IMR-90 (cell line): ENCODE data around the gene KLKB1. TPM values are rescaled to one million over a fixed set of nuclear protein-coding genes. Genes with fewer than 3 reads are reported as not detected.

Source experiments
- ATAC-seq: fragments of 200-7000 bp; cut with Tn5 transposase; 2 replicates; pipeline ENCODE4 v1.9.1; 2020; ENCODE audit warnings: low read depth, mild to moderate bottlenecking, moderate library complexity
- BruUV-seq: library from RNA; stranded (reverse); fragments of 400-500 nt; replicated peaks from 2 replicates; lab custom pipeline; 2021; lab: Mats Ljungman, UMichigan
- CTCF ChIA-PET: fragments of 300-600 bp; formaldehyde crosslinking; extraction: SDS; loops from one replicate; lab custom pipeline; 2021; ENCODE audit warnings: antibody characterized with exemption; lab: Yijun Ruan, JAX
- POLR2A ChIA-PET: fragments of 300-600 bp; sonication (Branson Sonifier 250); formaldehyde crosslinking; loops from one replicate; lab custom pipeline; 2022; ENCODE audit warnings: antibody characterized with exemption; ENCODE audit not compliant: unreplicated experiment; lab: Charles Lee
- DNase-seq: peaks from one replicate; pipeline ENCODE4 v3.0.0; 2013
- H2AFZ ChIP-seq: replicated peaks from 2 replicates; pipeline ENCODE3; 2013; ENCODE audit warnings: low read length, mild to moderate bottlenecking; ENCODE audit not compliant: poor library complexity
- H2AK5ac ChIP-seq: 2 replicates; pipeline ENCODE4 v1.6.1; 2013; ENCODE audit warnings: low read depth, low read length, inconsistent platforms
- H2AK9ac ChIP-seq: replicated peaks from 2 replicates; pipeline ENCODE3; 2013; ENCODE audit warnings: mild to moderate bottlenecking, low read depth, low read length, moderate library complexity; ENCODE audit not compliant: poor library complexity
- H2BK120ac ChIP-seq: 2 replicates; pipeline ENCODE4 v1.6.1; 2013; ENCODE audit warnings: low read depth, low read length, inconsistent platforms
- H2BK15ac ChIP-seq: 3 replicates; pipeline ENCODE4 v1.6.1; 2013; ENCODE audit warnings: low read depth, low read length, inconsistent platforms
- H2BK20ac ChIP-seq: 2 replicates; pipeline ENCODE4 v1.6.1; 2013; ENCODE audit warnings: low read depth, mild to moderate bottlenecking, inconsistent platforms, low read length, moderate library complexity
- H2BK5ac ChIP-seq: 2 replicates; pipeline ENCODE4 v1.6.1; 2013; ENCODE audit warnings: mild to moderate bottlenecking, low read depth, low read length, inconsistent platforms; ENCODE audit not compliant: poor library complexity, severe bottlenecking
- H3K14ac ChIP-seq: replicated peaks from 2 replicates; pipeline ENCODE4 v1.6.1; 2013; ENCODE audit warnings: low read depth, low read length, inconsistent platforms
- H3K18ac ChIP-seq: 2 replicates; pipeline ENCODE4 v1.6.1; 2013; ENCODE audit warnings: low read depth, low read length, control low read depth
- H3K23ac ChIP-seq: 2 replicates; pipeline ENCODE4 v1.6.1; 2013; ENCODE audit warnings: low read depth, low read length, inconsistent platforms
- H3K27ac ChIP-seq: 2 replicates; pipeline ENCODE4 v1.5.1; 2013; ENCODE audit warnings: mild to moderate bottlenecking, control low read depth, low read length; ENCODE audit not compliant: insufficient read depth
- H3K27me3 ChIP-seq: 2 replicates; pipeline ENCODE4 v1.6.1; 2013; ENCODE audit warnings: low read length; ENCODE audit not compliant: control insufficient read depth, insufficient read depth
- H3K36me3 ChIP-seq: 2 replicates; pipeline ENCODE4 v1.6.1; 2013; ENCODE audit warnings: low read length, mixed read lengths; ENCODE audit not compliant: control insufficient read depth, insufficient read depth
- H3K4ac ChIP-seq: 2 replicates; pipeline ENCODE4 v1.6.1; 2013; ENCODE audit warnings: low read depth, low read length, inconsistent platforms
- H3K4me1 ChIP-seq: 2 replicates; pipeline ENCODE4 v1.6.1; 2013; ENCODE audit warnings: low read length, mixed read lengths; ENCODE audit not compliant: control insufficient read depth, insufficient read depth
- H3K4me2 ChIP-seq: 2 replicates; pipeline ENCODE4 v1.6.1; 2013; ENCODE audit warnings: low read depth, mild to moderate bottlenecking, control low read depth, low read length, moderate library complexity
- H3K4me3 ChIP-seq: 2 replicates; pipeline ENCODE4 v1.5.1; 2013; ENCODE audit warnings: low read depth, mild to moderate bottlenecking, control low read depth, low read length, moderate library complexity; ENCODE audit not compliant: insufficient read depth
- H3K56ac ChIP-seq: 2 replicates; pipeline ENCODE4 v1.6.1; 2013; ENCODE audit warnings: low read length, inconsistent platforms; ENCODE audit not compliant: insufficient read depth; ENCODE audit errors: extremely low read depth
- H3K79me1 ChIP-seq, 2 experiments: 2 replicates each; pipeline ENCODE4 v1.6.1; 2013; ENCODE audit warnings: low read length in 2 of 2, inconsistent platforms in 1 of 2, low read depth in 1 of 2
- H3K9ac ChIP-seq: 2 replicates; pipeline ENCODE4 v1.6.1; 2013; ENCODE audit warnings: low read depth, low read length, control low read depth
- H3K9me1 ChIP-seq: 2 replicates; pipeline ENCODE4 v1.6.1; 2013; ENCODE audit warnings: low read length, inconsistent platforms; ENCODE audit not compliant: insufficient read depth
- H3K9me3 ChIP-seq: 2 replicates; pipeline ENCODE4 v1.6.1; 2013; ENCODE audit warnings: low read length; ENCODE audit not compliant: control insufficient read depth, insufficient read depth
- H4K20me1 ChIP-seq: 2 replicates; pipeline ENCODE4 v1.6.1; 2013; ENCODE audit warnings: low read length, inconsistent platforms; ENCODE audit not compliant: insufficient read depth
- H4K5ac ChIP-seq: 2 replicates; pipeline ENCODE4 v1.6.1; 2013; ENCODE audit warnings: mild to moderate bottlenecking, low read depth, low read length, control low read depth
- H4K8ac ChIP-seq, 2 experiments: 2 replicates each; pipeline ENCODE4 v1.6.1; 2013; ENCODE audit warnings: low read depth in 2 of 2, low read length in 2 of 2, control low read depth in 1 of 2, inconsistent platforms in 1 of 2
- H4K91ac ChIP-seq: 2 replicates; pipeline ENCODE4 v1.6.1; 2013; ENCODE audit warnings: low read depth, low read length, inconsistent platforms; ENCODE audit not compliant: insufficient read depth
- BHLHE40 ChIP-seq: fragments of 150-350 bp; IDR thresholded peaks from 2 replicates; pipeline ENCODE4 v1.6.1; 2016; ENCODE audit warnings: mild to moderate bottlenecking, low read depth, low read length
- CEBPB ChIP-seq: IDR thresholded peaks from 2 replicates; pipeline ENCODE4 v1.6.1; 2012; ENCODE audit warnings: low read depth, low read length, improper control_type of control experiment
- CHD1 ChIP-seq: IDR thresholded peaks from 2 replicates; pipeline ENCODE4 v1.6.1; 2012; ENCODE audit warnings: low read depth, low read length, improper control_type of control experiment
- ELK1 ChIP-seq: fragments of 150-350 bp; IDR thresholded peaks from 2 replicates; pipeline ENCODE4 v1.6.1; 2016; ENCODE audit warnings: low read depth, mild to moderate bottlenecking, low read length, moderate library complexity, borderline replicate concordance
- MAFK ChIP-seq: IDR thresholded peaks from 2 replicates; pipeline ENCODE4 v1.6.1; 2012; ENCODE audit warnings: low read depth, low read length, improper control_type of control experiment
- MAZ ChIP-seq: IDR thresholded peaks from 2 replicates; pipeline ENCODE4 v1.6.1; 2012; ENCODE audit warnings: low read depth, mild to moderate bottlenecking, low read length, improper control_type of control experiment, moderate library complexity, borderline replicate concordance
- POLR2A ChIP-seq: IDR thresholded peaks from 2 replicates; pipeline ENCODE4 v1.6.1; 2012; ENCODE audit warnings: mild to moderate bottlenecking, low read depth, low read length
- RCOR1 ChIP-seq: IDR thresholded peaks from 2 replicates; pipeline ENCODE4 v1.6.1; 2012; ENCODE audit warnings: mild to moderate bottlenecking, low read length, improper control_type of control experiment; ENCODE audit not compliant: insufficient replicate concordance
- RFX5 ChIP-seq: IDR thresholded peaks from 2 replicates; pipeline ENCODE4 v1.8.0; 2012; ENCODE audit warnings: low read depth, mild to moderate bottlenecking, low read length, moderate library complexity
- SMC3 ChIP-seq: fragments of 150-350 bp; IDR thresholded peaks from 2 replicates; pipeline ENCODE4 v1.6.1; 2016; ENCODE audit warnings: low read depth, mild to moderate bottlenecking, antibody characterized with exemption, low read length, moderate library complexity
- USF2 ChIP-seq: fragments of 150-350 bp; IDR thresholded peaks from 2 replicates; pipeline ENCODE4 v1.6.1; 2017; ENCODE audit warnings: mild to moderate bottlenecking, antibody characterized with exemption, low read length, low read depth
- WGBS, 2 experiments: methylation state at CpG; one replicate each; pipeline versions ENCODE4 v1.1.5 to v1.1.7; 2013; ENCODE audit warnings: missing lambda C conversion rate in 2 of 2; ENCODE audit not compliant: insufficient read length in 1 of 2; ENCODE audit errors: extremely low coverage in 2 of 2; 5-methylcytosine and 5-hydroxymethylcytosine counted together
- dilution Hi-C: fragments of 300-500 bp; cut with HindIII; formaldehyde crosslinking; loops from one replicate; pipeline ENCODE4 v1.14.3; 2018; ENCODE audit warnings: low sequenced_read_pairs; ENCODE audit not compliant: unreplicated experiment
- in situ Hi-C: fragments of 300-500 bp; cut with MboI; formaldehyde crosslinking; loops from 3 replicates; pipeline ENCODE4 v1.14.3; 2019; ENCODE audit warnings: low sequenced_read_pairs, inconsistent platforms, mixed read lengths
- intact Hi-C: fragments of 100-400 bp; cut with micrococcal nuclease; formaldehyde crosslinking; loops from 2 replicates; pipeline ENCODE4 v1.10.0; 2022
- polyA plus RNA-seq, 3 experiments: library from polyadenylated mRNA; depleted of rRNA; stranded (reverse); fragments of >200 nt; gene quantifications; 2 replicates each; pipeline ENCODE4 v1.2.3, GENCODE V29; 2012; ENCODE audit warnings: low replicate concordance in 1 of 3
- total RNA-seq: library from RNA; depleted of rRNA; stranded (reverse); fragments of >200 nt; gene quantifications from 2 replicates; pipeline ENCODE4 v1.2.3, GENCODE V29; 2012

Gene KLKB1
- total and polyA plus RNA-seq, 2 of the 4 experiments (the other 2 are of a cell fraction), result 0.03 TPM; not detected in 1

- Histone ChIP-seq H2AFZ (no peak overlapping the region), H3K23ac (no peak overlapping the region), H2AK9ac (no peak overlapping the region), H3K56ac (no peak overlapping the region), H2AK5ac (no peak overlapping the region), H3K9me3 (no peaks in the 10 kb centered on the region), H2BK20ac (no peak overlapping the region), H3K27me3 (no peaks in the 10 kb centered on the region), H3K9ac (no peak overlapping the region), H3K18ac (no peak overlapping the region), H3K4me2 (no peak overlapping the region), H2BK5ac (no peak overlapping the region), H4K5ac (no peak overlapping the region), H3K14ac (no peak overlapping the region), H4K20me1 (no peaks in the 10 kb centered on the region), H3K4me3 (no peak overlapping the region), H3K79me1 (no peaks in the 10 kb centered on the region), H2BK15ac (no peak overlapping the region), H3K4me1 (no peaks in the 10 kb centered on the region), H3K9me1 (no peaks in the 10 kb centered on the region), H3K27ac (no peak overlapping the region), H4K8ac (no peak overlapping the region), H2BK120ac (no peak overlapping the region), H3K4ac (no peak overlapping the region), H4K91ac (no peak overlapping the region), H3K36me3 (no peaks in the 10 kb centered on the region)
- intact Hi-C loops, result no loop called here
- in situ Hi-C loops, result no loop called here
- TF ChIP-seq CEBPB (no peak), RCOR1 (no peak), USF2 (no peak), MAZ (no peak), CHD1 (no peak), POLR2A (no peak), MAFK (no peak), BHLHE40 (no peak), RFX5 (no peak), ELK1 (no peak), SMC3 (no peak)
- DNase-seq (no peak), ATAC-seq (no peak)
- dilution Hi-C loops, result no loop called here
- ChIA-PET POLR2A (no interaction called here), CTCF (interaction anchor here (0.8 kb wide), 2 partner anchors 10 to 67 kb away, joined by 3 read pairs; no protein-coding TSS in a partner anchor)
- no CpG with 5 or more reads among the region's 4 CpGs for WGBS, 2 experiments
- BruUV-seq, result no TSS peak
Measured at GRCh38 chr4:186236126-186236525, 8.8 kb downstream of the KLKB1 start.
